SKM-1 treated with dmso at 0.1 percent for 144 hours (cell line): Measurements from ENCODE around the gene ADGRV1.
"Not testable (repeated sequence)": the region's sequence is repeated elsewhere in the genome, so short reads cannot be mapped to it uniquely, and the experiment has no call there.

Source experiments
- DNase-seq: peaks from one replicate; lab custom pipeline; 2025; ENCODE audit not compliant: unreplicated experiment; lab: John Stamatoyannopoulos, UW

ADGRV1 gene

GRCh38 chr5:90802474-90803317 lies 244.1 kb downstream of the ADGRV1 start:
- peak; percentile 52 for DNase-seq

GRCh38 chr5:90803381-90803780 lies 244.8 kb downstream of the ADGRV1 start:
- DNase-seq = no peak

DNA sequence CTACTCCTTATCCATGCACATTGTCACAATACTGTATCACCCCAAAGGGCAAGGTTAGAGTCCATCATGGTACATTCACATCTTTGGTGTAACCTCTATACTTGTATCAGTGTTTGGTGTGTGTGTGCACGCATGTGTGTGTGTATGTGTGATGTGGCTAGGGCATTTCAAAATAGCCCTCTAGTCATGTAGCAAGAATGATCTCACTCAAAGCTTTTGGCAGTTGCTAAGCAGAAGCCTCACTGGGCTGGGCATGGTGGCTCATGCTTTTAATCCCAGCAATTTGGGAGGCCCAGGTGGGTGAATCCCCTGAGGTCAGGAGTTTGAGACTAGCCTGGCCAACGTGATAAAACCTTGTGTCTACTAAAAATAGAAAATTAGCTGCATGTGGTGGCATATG lies 245.3 kb downstream of the ADGRV1 start:
- DNase-seq = no peak

GRCh38 chr5:90807496-90807895 lies 248.9 kb downstream of the ADGRV1 start:
- no peak for DNase-seq

GRCh38 chr5:90809311-90810056 lies 250.9 kb downstream of the ADGRV1 start:
- no peak for DNase-seq

GRCh38 chr5:90810211-90810610 lies 251.6 kb downstream of the ADGRV1 start:
- DNase-seq = no peak

GRCh38 chr5:90813392-90813791 lies 254.8 kb downstream of the ADGRV1 start:
- DNase-seq = no peak

- DNase-seq = not testable (repeated sequence)
Measured at GRCh38 chr5:90822062-90822461, 263.5 kb downstream of the ADGRV1 start.

DNA sequence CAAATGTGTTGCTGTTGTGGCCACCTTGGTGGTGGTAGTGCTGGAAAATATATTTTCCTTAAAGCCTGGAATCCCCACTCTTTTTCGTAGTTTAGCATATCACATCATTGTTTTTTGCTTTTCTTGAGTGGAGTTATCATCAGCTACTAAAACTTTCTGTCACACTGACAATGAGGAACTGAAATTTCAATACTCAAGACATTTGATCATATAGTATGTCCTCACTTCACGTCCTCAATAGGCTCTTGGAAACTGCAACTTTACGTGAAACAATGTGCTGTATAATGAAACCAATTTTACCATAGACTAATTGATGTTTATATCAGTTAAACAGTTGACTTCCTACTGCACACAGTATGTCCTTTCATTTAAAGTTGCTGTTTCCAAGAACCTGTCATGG lies 265.8 kb downstream of the ADGRV1 start:
- DNase-seq = no peak

DNA sequence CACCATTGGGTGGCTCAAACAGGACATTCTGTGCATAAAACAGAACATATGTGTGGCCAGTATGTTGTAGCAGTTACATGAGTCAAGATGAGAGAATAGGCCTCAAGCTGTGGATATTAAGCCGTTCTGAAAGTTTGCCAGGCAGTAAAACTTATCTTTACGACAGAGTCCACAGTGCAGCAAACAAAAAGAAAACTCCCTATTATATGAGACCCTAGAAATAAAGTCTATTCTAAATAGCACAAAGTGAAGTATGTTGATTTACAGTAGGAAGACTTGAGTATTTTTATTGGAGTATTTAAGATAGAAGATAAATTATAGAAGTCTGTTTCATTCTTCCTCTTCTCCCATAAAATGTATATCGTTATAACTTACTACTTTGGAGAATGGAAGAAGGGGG lies 271.5 kb downstream of the ADGRV1 start:
- no peak for DNase-seq

DNA sequence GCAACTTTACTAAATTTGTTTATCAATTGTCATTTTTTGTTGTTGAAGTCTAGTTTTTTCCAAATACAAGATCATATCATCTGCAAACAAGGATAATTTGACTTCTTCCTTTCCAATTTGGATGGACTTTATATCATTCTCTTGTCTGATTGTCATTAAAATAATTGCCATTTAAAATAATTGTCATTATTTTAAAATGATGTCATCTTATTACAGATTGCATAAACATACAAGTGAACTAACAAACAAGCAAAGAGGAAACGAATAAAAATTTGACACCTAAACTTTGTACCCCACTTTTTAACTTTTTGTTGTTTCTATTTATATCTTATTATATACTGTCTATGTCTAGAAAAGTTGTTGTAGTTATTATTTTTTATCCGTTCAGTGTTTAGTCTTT lies 275.2 kb downstream of the ADGRV1 start:
- no peak for DNase-seq

DNA sequence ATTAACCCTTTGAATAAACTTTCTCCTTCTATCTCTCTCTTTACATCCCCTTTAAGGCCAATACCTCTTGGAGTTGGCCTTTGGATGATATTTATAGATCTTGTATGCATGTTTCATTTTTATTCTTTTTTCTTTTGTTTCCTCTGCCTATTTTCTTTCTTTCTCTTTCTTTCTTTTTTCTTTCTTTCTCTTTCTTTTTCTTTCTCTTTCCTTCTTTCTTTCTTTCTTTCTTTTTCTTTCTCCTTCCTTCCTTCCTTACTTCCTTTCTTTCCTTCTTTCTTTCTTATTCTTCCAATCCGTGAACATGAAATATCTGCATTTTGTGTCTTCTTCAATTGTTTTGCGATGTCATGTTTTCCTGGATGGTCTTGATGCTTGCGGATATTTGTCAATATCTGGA lies 276.1 kb downstream of the ADGRV1 start:
- no peak for DNase-seq

- DNase-seq = no peak
Measured at GRCh38 chr5:90843443-90843842, 284.8 kb downstream of the ADGRV1 start.

GRCh38 chr5:90844931-90845330 lies 286.3 kb downstream of the ADGRV1 start:
- DNase-seq = no peak

DNA sequence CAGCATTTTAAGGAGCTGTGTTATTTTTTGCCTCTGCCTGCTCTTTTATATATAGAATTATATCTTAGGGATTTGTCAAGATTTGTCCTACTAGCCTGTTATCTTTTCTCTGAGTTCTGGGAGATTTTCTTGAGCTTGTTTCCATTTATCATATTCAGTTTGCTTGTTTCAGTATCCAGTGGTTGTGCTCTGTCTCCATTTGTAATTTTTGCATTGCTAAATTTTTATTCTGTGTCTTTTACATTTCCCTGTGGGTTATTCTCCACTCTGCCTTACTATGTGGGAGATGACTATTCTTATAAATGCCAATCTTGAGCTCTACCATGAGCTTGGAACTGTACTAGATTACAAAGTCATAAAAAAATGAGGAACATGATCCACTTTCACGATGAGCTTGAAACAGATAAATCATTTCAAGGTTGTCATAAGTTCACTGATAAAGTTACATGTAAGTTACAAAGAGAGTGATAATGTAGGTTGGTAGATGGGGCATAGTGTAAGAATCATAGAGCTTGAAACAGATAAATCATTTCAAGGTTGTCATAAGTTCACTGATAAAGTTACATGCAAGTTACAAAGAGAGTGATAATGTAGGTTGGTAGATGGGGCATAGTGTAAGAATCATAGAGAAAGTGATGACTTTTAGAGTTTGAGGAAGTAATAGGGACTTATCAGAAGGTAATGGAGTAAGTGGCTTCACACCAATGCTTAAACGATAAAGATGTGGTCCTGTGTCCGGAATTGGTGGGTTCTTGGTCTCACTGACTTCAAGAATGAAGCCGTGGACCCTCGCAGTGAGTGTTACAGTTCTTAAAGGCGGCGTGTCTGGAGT lies 287.3 kb downstream of the ADGRV1 start:
- DNase-seq = no peak

DNA sequence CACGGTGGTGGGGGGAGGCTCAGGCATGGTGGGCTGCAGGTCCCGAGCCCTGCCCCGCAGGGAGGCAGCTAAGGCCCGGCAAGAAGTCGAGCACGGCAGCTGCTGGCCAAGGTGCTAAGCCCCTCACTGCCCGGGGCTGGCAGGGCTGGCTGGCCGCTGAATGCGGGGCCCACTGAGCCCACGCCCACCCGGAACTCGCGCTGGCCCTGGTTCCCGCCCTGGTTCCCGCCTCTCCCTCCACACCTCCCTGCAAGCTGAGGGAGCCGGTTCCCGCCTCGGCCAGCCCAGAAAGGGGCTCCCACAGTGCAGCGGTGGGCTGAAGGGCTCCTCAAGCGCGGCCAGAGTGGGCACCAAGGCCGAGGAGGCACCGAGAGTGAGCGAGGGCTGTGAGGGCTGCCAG lies 289.0 kb downstream of the ADGRV1 start:
- not testable (repeated sequence) for DNase-seq

- DNase-seq = no peak
Measured at GRCh38 chr5:90849939-90850338, 291.3 kb downstream of the ADGRV1 start.

GRCh38 chr5:90852531-90852930 lies 293.9 kb downstream of the ADGRV1 start:
- DNase-seq = no peak

DNA sequence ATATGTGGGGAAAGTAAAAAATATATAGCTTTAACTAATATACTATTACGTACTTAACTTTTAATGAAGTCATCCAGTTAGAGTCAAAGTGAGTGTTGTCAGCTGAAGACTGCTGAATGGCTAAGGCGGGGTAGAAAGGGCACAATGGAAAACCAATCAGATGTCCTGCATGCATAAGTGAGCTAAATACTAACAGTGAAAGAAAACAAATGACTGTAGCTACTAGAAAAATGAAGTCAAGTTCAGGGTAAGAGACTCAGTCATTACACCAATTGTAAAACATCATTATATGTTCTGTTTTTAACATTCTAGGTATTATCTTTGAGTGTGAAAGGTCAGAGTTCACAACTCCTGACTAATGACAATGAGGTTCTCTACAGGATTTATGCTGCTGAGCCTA lies 295.2 kb downstream of the ADGRV1 start:
- no peak for DNase-seq

GRCh38 chr5:90854169-90854568 lies 295.6 kb downstream of the ADGRV1 start:
- DNase-seq = no peak

- DNase-seq = no peak
Measured at GRCh38 chr5:90855296-90856010, 296.9 kb downstream of the ADGRV1 start.
